Mesothelial cell of epicardium (in vitro differentiated cells): ENCODE measurements around the gene CNOT8. TPM values are rescaled to one million over a fixed set of nuclear protein-coding genes. Genes with fewer than 3 reads are reported as not detected.

Experiments
- DNase-seq, 2 experiments: peaks; one replicate each; pipeline ENCODE4 v3.0.0; 2021; ENCODE audit warnings: low spot score in 2 of 2; ENCODE audit not compliant: unreplicated experiment in 2 of 2
- H3K27ac Mint-ChIP-seq: 2 replicates; pipeline ENCODE4 v1.8.0; 2021; ENCODE audit warnings: mixed read lengths
- H3K27me3 Mint-ChIP-seq: 2 replicates; pipeline ENCODE4 v1.8.0; 2021; ENCODE audit warnings: low read depth, mixed read lengths
- H3K36me3 Mint-ChIP-seq: 2 replicates; pipeline ENCODE4 v1.8.0; 2021; ENCODE audit warnings: mixed read lengths
- H3K4me1 Mint-ChIP-seq: 2 replicates; pipeline ENCODE4 v1.8.0; 2021; ENCODE audit warnings: mixed read lengths
- H3K4me3 Mint-ChIP-seq: 2 replicates; pipeline ENCODE4 v1.8.0; 2021; ENCODE audit warnings: mild to moderate bottlenecking, moderate library complexity, mixed read lengths
- H3K9me3 Mint-ChIP-seq: 2 replicates; pipeline ENCODE4 v1.8.0; 2021; ENCODE audit warnings: mixed read lengths
- CTCF ChIP-seq: fragments of 200-600 bp; sonication (generic); IDR thresholded peaks from one replicate; pipeline ENCODE4 v1.5.0; 2021; ENCODE audit warnings: antibody characterized with exemption; ENCODE audit not compliant: unreplicated experiment
- total RNA-seq: library from RNA; stranded (reverse); gene quantifications from 3 replicates; pipeline ENCODE4 v1.2.1, GENCODE V29; 2021

CNOT8 gene
- total RNA-seq, 1 donor from 2014 or later = 58.3 TPM

- no peak overlapping the region for H3K4me3 Mint-ChIP-seq
- peaks cover 4% of the 10 kb centered on the region for H3K4me1 Mint-ChIP-seq
- H3K27me3 Mint-ChIP-seq = no peaks in the 10 kb centered on the region
- no peak overlapping the region for H3K27ac Mint-ChIP-seq
- TF ChIP-seq CTCF = no peak
- peaks cover 43% of the 10 kb centered on the region for H3K36me3 Mint-ChIP-seq
- no peaks in the 10 kb centered on the region for H3K9me3 Mint-ChIP-seq
- DNase-seq = no peak
These were observed 43.4 kb upstream of the CNOT8 start for GRCh38 chr5:154815025-154815424.

GRCh38 chr5:154815684-154816247 is 42.7 kb upstream of the CNOT8 start:
- Mint-ChIP-seq H3K36me3 (peaks cover 46% of the 10 kb centered on the region), H3K4me3 (no peak overlapping the region), H3K4me1 (peaks cover 4% of the 10 kb centered on the region), H3K27me3 (no peaks in the 10 kb centered on the region), H3K27ac (peak overlapping the region; percentile 72), H3K9me3 (no peaks in the 10 kb centered on the region)
- TF ChIP-seq CTCF = no peak
- DNase-seq = no peak

GRCh38 chr5:154816891-154817492 is 41.4 kb upstream of the CNOT8 start:
- H3K9me3 Mint-ChIP-seq = no peaks in the 10 kb centered on the region
- peaks cover 52% of the 10 kb centered on the region for H3K36me3 Mint-ChIP-seq
- no peak for TF ChIP-seq CTCF
- H3K27me3 Mint-ChIP-seq = no peaks in the 10 kb centered on the region
- H3K4me1 Mint-ChIP-seq = peaks cover 4% of the 10 kb centered on the region
- no peak overlapping the region for H3K4me3 Mint-ChIP-seq
- DNase-seq = no peak
- peak overlapping the region; percentile 75 for H3K27ac Mint-ChIP-seq

GRCh38 chr5:154817815-154818214 is 40.6 kb upstream of the CNOT8 start:
- peaks cover 4% of the 10 kb centered on the region for H3K4me1 Mint-ChIP-seq
- H3K36me3 Mint-ChIP-seq = peaks cover 51% of the 10 kb centered on the region
- peak overlapping the region; percentile 69 for H3K27ac Mint-ChIP-seq

GRCh38 chr5:154818471-154819116 is 39.8 kb upstream of the CNOT8 start:
- Mint-ChIP-seq H3K4me3 (no peak overlapping the region), H3K9me3 (no peaks in the 10 kb centered on the region), H3K27ac (peak overlapping the region; percentile 77), H3K27me3 (no peaks in the 10 kb centered on the region), H3K36me3 (peaks cover 53% of the 10 kb centered on the region), H3K4me1 (peaks cover 4% of the 10 kb centered on the region)
- no peak for DNase-seq
- no peak for TF ChIP-seq CTCF

More at GRCh38 chr5:154817815-154818214, 40.6 kb upstream of the CNOT8 start:
- Mint-ChIP-seq H3K4me3 (no peak overlapping the region), H3K9me3 (no peaks in the 10 kb centered on the region), H3K27me3 (no peaks in the 10 kb centered on the region)
- TF ChIP-seq CTCF = no peak
- DNase-seq = no peak
